HAP-1 (cell line): ENCODE measurements around the gene TPSG1.

ENCODE experiments used
- DNase-seq, 2 experiments: peaks; one replicate each; pipeline ENCODE4 v3.0.0-alpha.2; 2016 to 2020; ENCODE audit warnings: low spot score in 2 of 2
- H3K27me3 ChIP-seq: fragments of 250-450 bp; sonication (Bioruptor Pico); 2 replicates; pipeline ENCODE4 v1.5.1; 2020; ENCODE audit warnings: low read depth, mild to moderate bottlenecking, moderate library complexity
- H3K36me3 ChIP-seq: fragments of 250-450 bp; sonication (Bioruptor Pico); replicated peaks from 2 replicates; pipeline ENCODE4 v1.5.1; 2020; ENCODE audit warnings: mild to moderate bottlenecking
- H3K4me1 ChIP-seq: fragments of 250-450 bp; sonication (Bioruptor Pico); 2 replicates; pipeline ENCODE4 v1.5.1; 2020; ENCODE audit warnings: mild to moderate bottlenecking
- H3K4me3 ChIP-seq: fragments of 250-450 bp; sonication (Bioruptor Pico); 2 replicates; pipeline ENCODE4 v1.5.1; 2020; ENCODE audit warnings: mild to moderate bottlenecking, moderate library complexity
- H3K9me3 ChIP-seq: fragments of 250-450 bp; sonication (Bioruptor Pico); 2 replicates; pipeline ENCODE4 v1.5.1; 2020; ENCODE audit warnings: mild to moderate bottlenecking, moderate library complexity
- in situ Hi-C: fragments of 300-500 bp; cut with MboI; formaldehyde crosslinking; loops from 3 replicates; pipeline ENCODE4 v1.14.3; 2020; ENCODE audit warnings: low sequenced_read_pairs, inconsistent platforms, mixed read lengths

Gene TPSG1

GRCh38 chr16:1182316-1182671 is 42.8 kb downstream of the TPSG1 start:
- DNase-seq, result no peak
- H3K36me3 ChIP-seq, result no peaks in the 10 kb centered on the region
- no peak overlapping the region for H3K4me3 ChIP-seq
- no peaks in the 10 kb centered on the region for H3K4me1 ChIP-seq
- H3K27me3 ChIP-seq, result no peaks in the 10 kb centered on the region
- in situ Hi-C loops, result no loop called here
- no peaks in the 10 kb centered on the region for H3K9me3 ChIP-seq

DNA sequence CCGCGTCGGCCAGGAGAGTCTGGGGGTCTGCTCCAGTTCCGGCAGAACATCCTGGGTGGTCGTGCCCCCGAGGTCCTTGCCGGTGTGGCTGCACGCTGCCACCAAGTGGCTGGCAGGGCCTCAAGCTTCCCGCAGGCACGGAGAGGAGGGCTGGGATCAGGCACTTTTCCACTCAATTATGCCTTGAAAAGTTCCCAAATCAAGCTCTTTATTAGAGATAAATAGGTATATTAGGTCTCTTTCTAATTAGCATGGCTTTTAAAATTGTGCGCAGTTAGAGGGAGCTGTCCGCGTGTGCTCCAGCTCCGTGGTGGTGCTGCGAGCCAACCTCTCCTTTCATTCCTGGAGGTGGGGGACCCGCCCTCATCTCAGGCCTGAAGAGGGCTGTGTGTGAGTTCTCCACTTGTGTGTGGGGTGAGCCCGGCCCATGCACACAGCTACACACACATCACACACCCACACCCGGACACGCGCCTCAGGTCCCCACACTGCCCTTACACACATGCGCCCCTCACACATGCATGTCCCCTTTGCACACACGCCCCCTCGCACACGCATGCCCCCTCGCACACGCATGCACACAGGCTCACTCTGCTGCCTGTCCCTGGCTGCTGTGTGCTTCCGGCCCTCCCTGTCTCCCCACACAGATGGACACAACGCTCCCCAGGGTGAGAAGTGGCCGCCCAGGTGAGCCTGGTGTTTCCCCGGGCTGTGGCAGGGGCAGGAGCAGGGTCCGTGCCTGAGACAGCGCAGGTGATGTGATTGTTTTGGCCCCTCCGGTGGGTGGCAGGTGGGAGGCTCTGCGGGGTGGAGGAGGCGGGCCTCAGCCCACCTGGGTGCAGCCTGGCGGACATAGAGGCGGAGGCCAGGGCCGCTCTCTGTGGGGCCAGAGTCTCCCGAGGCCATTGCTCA is 43.4 kb downstream of the TPSG1 start:
- H3K27me3 ChIP-seq, result no peaks in the 10 kb centered on the region
- H3K9me3 ChIP-seq, result no peaks in the 10 kb centered on the region
- no peaks in the 10 kb centered on the region for H3K4me1 ChIP-seq
- DNase-seq, result no peak
- no peaks in the 10 kb centered on the region for H3K36me3 ChIP-seq
- H3K4me3 ChIP-seq, result no peak overlapping the region
- in situ Hi-C loops, result no loop called here

DNA sequence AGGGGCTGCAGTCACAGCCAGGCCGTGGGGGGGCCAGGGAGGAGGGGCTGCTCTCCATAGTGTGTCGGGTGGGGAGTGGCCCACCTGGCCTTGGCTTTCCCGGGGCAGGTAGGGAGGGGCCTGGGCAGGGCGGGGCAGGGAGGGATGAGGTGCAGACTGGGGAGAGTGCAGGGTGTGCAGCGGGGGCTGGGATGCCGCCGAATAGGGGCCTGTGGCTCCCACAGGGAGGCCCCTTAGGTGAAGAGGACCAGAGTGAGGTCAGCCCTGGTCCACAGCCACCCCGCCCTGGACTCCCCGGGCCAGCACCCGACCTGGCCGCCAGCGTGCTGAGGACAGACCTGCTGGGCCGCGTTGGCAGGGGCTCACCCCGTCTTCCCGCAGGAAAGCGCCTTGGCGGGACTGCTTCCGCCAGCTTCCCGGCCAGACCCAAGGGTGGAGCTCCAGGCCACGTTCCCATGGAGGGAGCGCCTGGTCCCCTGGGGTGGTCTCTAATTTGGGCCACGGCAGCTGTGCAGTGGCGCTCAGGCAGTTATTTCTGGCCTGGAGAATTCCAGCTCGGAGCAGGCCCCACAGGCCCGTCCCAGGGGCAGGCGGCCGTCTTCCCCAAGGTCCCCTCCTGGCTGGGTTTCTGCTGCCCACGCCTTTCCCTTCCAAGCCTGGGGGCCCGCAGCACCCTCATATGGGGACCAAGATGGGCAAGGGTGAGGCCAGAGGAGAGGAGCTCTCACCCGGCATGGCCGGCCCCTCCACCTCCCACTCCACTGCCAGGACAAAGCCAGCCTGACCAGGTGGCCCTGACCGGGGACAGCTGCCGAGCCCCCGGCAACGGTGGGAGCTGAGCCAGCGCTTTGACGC is 44.3 kb downstream of the TPSG1 start:
- H3K9me3 ChIP-seq, result no peaks in the 10 kb centered on the region
- no peaks in the 10 kb centered on the region for H3K4me1 ChIP-seq
- no peak for DNase-seq
- H3K4me3 ChIP-seq, result no peak overlapping the region
- no peaks in the 10 kb centered on the region for H3K27me3 ChIP-seq
- H3K36me3 ChIP-seq, result no peaks in the 10 kb centered on the region
- in situ Hi-C loops, result no loop called here

GRCh38 chr16:1178295-1178910 is 46.7 kb downstream of the TPSG1 start:
- Histone ChIP-seq H3K27me3 (no peaks in the 10 kb centered on the region), H3K4me1 (no peaks in the 10 kb centered on the region), H3K36me3 (no peaks in the 10 kb centered on the region), H3K4me3 (no peak overlapping the region), H3K9me3 (no peaks in the 10 kb centered on the region)
- in situ Hi-C loops, result no loop called here
- no peak for DNase-seq

DNA sequence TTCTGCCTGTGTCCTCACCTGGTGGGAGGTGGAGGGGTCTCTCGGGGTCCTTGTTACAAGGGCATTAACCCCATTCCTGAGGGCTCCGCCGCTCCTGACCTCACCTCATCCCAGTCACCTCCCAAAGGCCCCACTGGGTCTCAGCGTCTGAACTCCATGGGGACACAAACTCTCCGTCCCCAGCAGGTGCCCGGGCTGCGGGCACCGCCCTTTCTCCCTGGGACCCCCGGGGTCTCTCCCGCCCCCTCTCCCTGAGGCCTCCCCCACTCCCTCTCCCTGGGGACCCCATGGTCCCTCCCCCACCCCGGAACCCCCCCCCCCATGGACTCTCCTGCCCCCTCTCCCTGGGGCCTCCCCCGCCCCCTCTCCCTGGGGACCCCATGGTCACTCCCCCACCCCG is 47.3 kb downstream of the TPSG1 start:
- DNase-seq, result no peak
- Histone ChIP-seq H3K4me3 (no peak overlapping the region), H3K4me1 (no peaks in the 10 kb centered on the region), H3K36me3 (no peaks in the 10 kb centered on the region), H3K9me3 (no peaks in the 10 kb centered on the region), H3K27me3 (no peaks in the 10 kb centered on the region)
- in situ Hi-C loops, result no loop called here

- DNase-seq, result no peak
- H3K4me1 ChIP-seq, result no peaks in the 10 kb centered on the region
- H3K4me3 ChIP-seq, result no peak overlapping the region
- no peaks in the 10 kb centered on the region for H3K9me3 ChIP-seq
- no peaks in the 10 kb centered on the region for H3K36me3 ChIP-seq
- H3K27me3 ChIP-seq, result no peaks in the 10 kb centered on the region
- in situ Hi-C loops, result no loop called here
These were observed 48.0 kb downstream of the TPSG1 start for GRCh38 chr16:1177053-1177452.

DNA sequence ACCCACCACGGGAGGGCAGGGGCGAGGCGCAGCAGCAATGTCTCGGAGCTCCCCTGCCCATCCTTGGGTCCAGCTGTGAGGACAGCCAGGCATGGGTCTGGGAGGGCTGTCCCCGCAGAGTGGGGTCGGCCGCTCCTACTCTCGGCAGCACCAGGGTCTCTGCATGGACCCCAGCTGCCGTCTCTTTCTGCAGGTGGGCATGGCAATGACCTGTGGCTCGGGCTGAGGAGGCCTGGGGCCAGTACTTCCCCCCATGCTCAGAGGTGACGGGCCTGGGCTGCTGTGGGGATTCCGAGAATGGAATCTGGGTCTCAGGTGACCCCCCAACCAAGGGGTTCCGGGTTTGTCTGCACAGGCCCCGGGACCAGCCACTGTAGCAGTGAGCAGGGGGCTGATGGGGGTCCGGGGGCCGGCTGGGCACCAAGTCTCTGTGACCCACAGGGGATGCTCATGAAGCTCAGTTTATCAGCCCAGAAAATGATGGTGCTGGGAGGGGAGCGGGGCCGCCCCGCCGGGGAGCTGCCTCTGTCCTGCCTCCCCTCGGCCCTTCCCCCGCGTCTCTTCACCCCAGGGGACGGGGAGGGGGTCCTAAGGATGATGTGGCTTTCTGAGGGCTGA is 48.7 kb downstream of the TPSG1 start:
- DNase-seq, result no peak
- in situ Hi-C loops, result no loop called here

DNA sequence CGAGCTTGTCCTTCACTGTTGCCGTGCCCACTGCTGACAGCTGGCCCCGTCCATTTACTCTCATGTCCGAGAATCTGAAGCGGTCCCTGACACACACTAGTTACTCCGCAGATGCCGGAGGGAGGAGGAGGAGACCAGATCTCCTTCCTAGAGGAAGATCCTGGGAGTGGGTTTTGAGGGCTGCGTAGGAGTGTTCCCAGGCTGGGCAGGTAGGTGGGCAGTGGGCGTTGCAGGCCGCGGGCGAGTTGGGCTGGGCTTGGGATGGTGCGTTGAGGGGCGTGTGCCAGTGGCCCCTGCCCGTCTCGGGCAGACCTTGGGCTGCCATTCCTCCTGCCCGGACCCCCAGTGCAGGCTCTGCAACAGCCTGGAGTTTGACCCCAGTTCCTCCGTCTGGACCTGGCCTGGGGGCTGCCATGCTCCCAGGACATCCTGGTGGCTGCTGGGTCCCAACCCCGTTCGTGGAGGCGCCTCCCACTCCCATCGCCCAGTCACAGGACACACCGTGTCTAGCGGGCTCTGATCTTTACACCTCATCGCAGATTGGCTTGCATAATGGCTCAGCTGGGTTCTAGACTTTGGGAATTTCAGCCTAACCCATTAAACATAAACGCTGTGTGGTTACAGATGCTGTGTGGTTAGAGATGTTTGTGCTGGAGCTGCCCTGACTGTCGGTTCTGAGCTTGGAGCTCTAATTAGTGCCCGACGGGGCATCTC is 49.3 kb downstream of the TPSG1 start:
- in situ Hi-C loops, result no loop called here
- DNase-seq, result no peak
- no peaks in the 10 kb centered on the region for H3K27me3 ChIP-seq
- H3K9me3 ChIP-seq, result no peaks in the 10 kb centered on the region
- H3K36me3 ChIP-seq, result no peaks in the 10 kb centered on the region
- no peak overlapping the region for H3K4me3 ChIP-seq
- H3K4me1 ChIP-seq, result no peaks in the 10 kb centered on the region

More for the DNA sequence above, 48.7 kb downstream of the TPSG1 start:
- no peak overlapping the region for H3K4me3 ChIP-seq
- H3K36me3 ChIP-seq, result no peaks in the 10 kb centered on the region
- no peaks in the 10 kb centered on the region for H3K4me1 ChIP-seq
- H3K27me3 ChIP-seq, result no peaks in the 10 kb centered on the region
- no peaks in the 10 kb centered on the region for H3K9me3 ChIP-seq

DNA sequence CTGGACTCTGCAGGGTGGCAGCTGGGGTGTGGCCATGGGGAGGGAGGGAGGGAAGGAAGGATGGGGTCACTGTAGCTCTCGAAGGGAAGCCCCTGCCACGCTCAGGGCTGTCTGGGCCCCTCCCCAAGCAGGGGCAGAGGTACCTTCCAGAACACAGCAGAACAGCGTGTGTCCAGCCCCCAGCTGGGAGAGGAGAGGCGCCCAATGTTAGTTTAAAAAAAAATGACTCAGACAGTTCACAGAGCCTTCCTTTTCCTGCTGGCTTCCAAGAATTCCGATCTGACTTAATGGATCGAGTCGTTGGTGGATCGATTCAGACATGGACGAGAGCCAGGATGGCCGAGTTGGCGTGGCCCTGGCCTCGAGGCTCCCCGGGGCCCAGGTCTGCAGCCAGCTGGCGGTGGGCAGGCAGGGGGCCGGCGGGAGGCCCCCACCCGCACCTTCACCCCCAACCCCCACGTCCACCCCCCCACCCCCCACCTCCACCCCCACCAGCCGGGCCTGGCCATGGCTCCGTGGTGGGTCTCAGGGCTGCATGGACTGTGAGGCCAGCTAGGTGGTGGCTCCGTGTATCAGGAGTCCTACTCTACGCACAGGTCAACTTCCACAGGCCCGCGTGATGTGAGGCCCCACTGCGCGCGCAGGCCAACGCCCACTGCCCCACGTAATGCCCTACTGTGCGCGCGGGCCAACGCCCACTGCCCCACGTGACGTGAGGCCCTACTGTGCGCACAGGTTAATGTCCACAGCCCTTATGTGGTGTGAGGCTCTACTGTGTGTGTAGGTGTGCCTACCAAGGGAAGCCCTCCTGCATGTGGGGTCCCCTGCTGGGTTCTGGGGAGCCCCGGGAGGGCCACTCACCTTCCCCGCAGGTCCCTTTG is 50.4 kb downstream of the TPSG1 start:
- Histone ChIP-seq H3K4me3 (no peak overlapping the region), H3K36me3 (no peaks in the 10 kb centered on the region), H3K4me1 (no peaks in the 10 kb centered on the region), H3K9me3 (no peaks in the 10 kb centered on the region), H3K27me3 (no peaks in the 10 kb centered on the region)
- no peak for DNase-seq
- in situ Hi-C loops, result no loop called here

GRCh38 chr16:1173788-1174451 is 51.1 kb downstream of the TPSG1 start:
- in situ Hi-C loops, result no loop called here
- Histone ChIP-seq H3K4me1 (no peaks in the 10 kb centered on the region), H3K9me3 (no peaks in the 10 kb centered on the region), H3K4me3 (no peak overlapping the region), H3K36me3 (no peaks in the 10 kb centered on the region), H3K27me3 (no peaks in the 10 kb centered on the region)
- no peak for DNase-seq

- in situ Hi-C loops, result no loop called here
- Histone ChIP-seq H3K4me3 (no peak overlapping the region), H3K27me3 (no peaks in the 10 kb centered on the region), H3K4me1 (no peaks in the 10 kb centered on the region), H3K36me3 (no peaks in the 10 kb centered on the region), H3K9me3 (no peaks in the 10 kb centered on the region)
- DNase-seq, result no peak
These were observed 52.4 kb downstream of the TPSG1 start for GRCh38 chr16:1172651-1173050.

DNA sequence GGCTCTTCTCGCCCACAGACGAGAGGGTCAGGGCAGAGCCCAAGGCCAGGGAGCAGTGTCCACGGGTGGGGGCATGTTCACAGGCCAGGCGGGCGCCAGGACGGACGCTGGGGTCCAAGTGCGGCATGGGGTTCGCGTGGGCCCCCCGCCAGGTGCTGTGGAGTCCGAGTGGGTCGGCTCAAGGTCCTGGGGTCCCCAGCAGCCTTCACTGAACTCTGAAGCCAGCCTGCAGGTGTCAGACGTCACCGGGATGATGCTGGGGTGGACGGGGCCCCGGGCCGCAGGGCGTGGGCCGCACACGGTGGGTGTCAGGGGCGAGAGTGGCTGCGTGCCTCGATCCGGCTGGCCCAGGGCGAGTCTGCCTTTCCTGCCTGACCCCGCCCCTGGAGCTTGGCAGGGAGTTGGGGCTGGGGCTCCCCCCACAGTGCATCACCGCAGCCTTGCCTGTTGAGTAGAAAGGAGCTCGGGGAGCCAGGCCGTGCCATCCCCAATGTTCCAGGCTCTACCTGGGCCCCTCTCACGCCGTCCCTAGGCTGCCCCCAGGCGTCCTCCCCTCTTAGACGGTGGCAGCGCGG is 53.1 kb downstream of the TPSG1 start:
- in situ Hi-C loops, result no loop called here
- Histone ChIP-seq H3K36me3 (no peaks in the 10 kb centered on the region), H3K9me3 (no peaks in the 10 kb centered on the region), H3K4me1 (no peaks in the 10 kb centered on the region), H3K27me3 (no peaks in the 10 kb centered on the region), H3K4me3 (no peak overlapping the region)
- no peak for DNase-seq
